Middle frontal gyrus (tissue), 1 donor: ENCODE measurements around the gene PDZD4.

Experiments
- DNase-seq: peaks from one replicate; pipeline ENCODE4 v3.0.0-alpha.2; 2015; ENCODE audit warnings: low spot score; ENCODE audit errors: extremely low spot score

The PDZD4 gene

DNA sequence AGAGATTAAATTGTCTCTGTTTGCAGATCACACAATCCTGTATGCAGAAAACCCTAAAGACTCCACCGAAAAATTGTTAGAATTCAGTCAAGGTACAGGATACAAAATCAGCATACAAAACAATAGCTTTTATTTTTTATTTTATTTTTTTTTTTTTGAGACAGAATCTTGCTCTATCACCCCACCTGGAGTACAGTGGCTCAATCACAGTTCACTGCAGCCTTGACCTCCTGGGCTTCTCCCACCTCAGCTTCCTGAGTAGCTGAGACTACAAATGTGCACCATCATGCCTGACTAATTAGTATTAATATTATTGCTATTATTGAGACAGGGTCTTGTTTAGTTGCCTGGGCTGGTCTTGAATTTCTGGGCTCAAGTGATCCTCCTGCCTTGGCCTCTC, 75.2 kb downstream of the PDZD4 start:
- DNase-seq: no peak
